ENCODE data around the gene VPS52. TPM values are rescaled to one million over a fixed set of nuclear protein-coding genes. Genes with fewer than 3 reads are reported as not detected.

Gene VPS52
- total RNA-seq, 1 experiment from 2014 or later = 47.1 TPM

DNA sequence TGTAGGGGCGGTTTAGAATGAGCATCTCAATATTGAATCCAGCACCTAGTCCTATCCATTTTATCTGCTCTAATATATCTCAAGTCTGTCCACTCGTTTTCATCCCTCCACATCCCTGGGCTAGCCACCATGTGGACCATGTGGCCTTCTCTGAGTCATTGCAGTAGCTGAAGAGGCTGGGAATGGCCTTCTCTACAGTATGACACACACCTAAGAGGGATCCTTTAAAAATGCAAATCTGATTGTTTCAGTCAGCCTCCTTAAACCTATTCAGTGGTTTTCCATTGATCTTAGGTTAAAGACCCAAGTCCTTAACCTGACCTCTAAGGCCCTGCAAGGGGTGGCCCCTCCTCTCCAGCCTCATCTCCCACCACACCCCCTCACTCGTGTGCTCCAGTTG lies 54.0 kb downstream of the VPS52 start:
- Histone ChIP-seq H4K91ac (ENCODE audit: insufficient read length, low read depth, low read length) (no peak overlapping the region), H2BK5ac (ENCODE audit: insufficient read length, low read length) (no peak overlapping the region), H3K23me2 (ENCODE audit: insufficient read length, low read depth, low read length, poor library complexity, severe bottlenecking) (peaks cover 11% of the 10 kb centered on the region), H3K9ac (ENCODE audit: extremely low read depth, insufficient read length, low read length) (no peak overlapping the region), H4K5ac (ENCODE audit: insufficient read length, low read depth, low read length) (no peak overlapping the region), H3K23ac (ENCODE audit: insufficient read length, low read depth, low read length) (no peak overlapping the region), H3K27ac (ENCODE audit: insufficient read length, low read depth, low read length) (no peak overlapping the region), H3K4me1 (ENCODE audit: insufficient read depth, low read length) (no peaks in the 10 kb centered on the region), H2AFZ (ENCODE audit: low read length) (no peak overlapping the region), H3K4ac (ENCODE audit: low read depth, low read length) (no peak overlapping the region), H3K79me1 (ENCODE audit: insufficient read depth, low read depth, low read length, poor library complexity, severe bottlenecking) (no peaks in the 10 kb centered on the region), H3K4me2 (ENCODE audit: insufficient read depth, insufficient read length, low read length) (no peak overlapping the region), H2BK15ac (ENCODE audit: low read depth, low read length) (no peak overlapping the region), H3K79me2 (ENCODE audit: insufficient read depth, low read length) (no peaks in the 10 kb centered on the region), H4K20me1 (ENCODE audit: control insufficient read depth, insufficient read depth, insufficient read length) (no peaks in the 10 kb centered on the region), H3K18ac (ENCODE audit: insufficient read length, low read depth, low read length) (no peak overlapping the region), H2BK12ac (ENCODE audit: insufficient read length, low read depth, low read length) (no peak overlapping the region), H3K56ac (ENCODE audit: insufficient read length, low read depth, low read length) (no peak overlapping the region), H2BK20ac (ENCODE audit: low read depth, low read length, poor library complexity, severe bottlenecking) (no peak overlapping the region), H4K8ac (replicated peaks; ENCODE audit: insufficient read length, low read depth, low read length) (no peak overlapping the region), H2BK120ac (ENCODE audit: low read depth, low read length, poor library complexity, severe bottlenecking) (no peak overlapping the region), H3K27me3 (ENCODE audit: insufficient read depth, low read length) (peaks cover 55% of the 10 kb centered on the region), H3K9me3 (ENCODE audit: control insufficient read depth, low read depth, low read length) (no peaks in the 10 kb centered on the region), H2AK5ac (ENCODE audit: insufficient read length, low read length) (no peak overlapping the region), H3K14ac (ENCODE audit: insufficient read depth, low read length) (no peak overlapping the region), H3T11ph (ENCODE audit: low read length) (no peak overlapping the region)
- peaks cover 100% of the 10 kb centered on the region for H3K27me3 Mint-ChIP-seq (ENCODE audit: low read depth)
- H3K9me3 Mint-ChIP-seq = peaks cover 0 to 7% of the 10 kb centered on the region in 2 experiments; a peak in 2 of 5 replicates
- no peaks in the 10 kb centered on the region; a peak in 2 of 7 replicates for H3K36me3 Mint-ChIP-seq (ENCODE audit: insufficient read depth in 1 of 3, low read depth in 3 of 3)
- no peak overlapping the region; a peak in 2 of 7 replicates for H3K27ac Mint-ChIP-seq
- WGBS (ENCODE audit: extremely low coverage, insufficient read length, low lambda C conversion rate) = no CpG with 5 or more reads among the region's 3 CpGs
- no peak overlapping the region for H3K4me3 Mint-ChIP-seq
- DNase-seq = no peak
- H3K4me1 Mint-ChIP-seq = peaks cover 25 to 29% of the 10 kb centered on the region in 2 experiments
- TF ChIP-seq, protein P1, sequence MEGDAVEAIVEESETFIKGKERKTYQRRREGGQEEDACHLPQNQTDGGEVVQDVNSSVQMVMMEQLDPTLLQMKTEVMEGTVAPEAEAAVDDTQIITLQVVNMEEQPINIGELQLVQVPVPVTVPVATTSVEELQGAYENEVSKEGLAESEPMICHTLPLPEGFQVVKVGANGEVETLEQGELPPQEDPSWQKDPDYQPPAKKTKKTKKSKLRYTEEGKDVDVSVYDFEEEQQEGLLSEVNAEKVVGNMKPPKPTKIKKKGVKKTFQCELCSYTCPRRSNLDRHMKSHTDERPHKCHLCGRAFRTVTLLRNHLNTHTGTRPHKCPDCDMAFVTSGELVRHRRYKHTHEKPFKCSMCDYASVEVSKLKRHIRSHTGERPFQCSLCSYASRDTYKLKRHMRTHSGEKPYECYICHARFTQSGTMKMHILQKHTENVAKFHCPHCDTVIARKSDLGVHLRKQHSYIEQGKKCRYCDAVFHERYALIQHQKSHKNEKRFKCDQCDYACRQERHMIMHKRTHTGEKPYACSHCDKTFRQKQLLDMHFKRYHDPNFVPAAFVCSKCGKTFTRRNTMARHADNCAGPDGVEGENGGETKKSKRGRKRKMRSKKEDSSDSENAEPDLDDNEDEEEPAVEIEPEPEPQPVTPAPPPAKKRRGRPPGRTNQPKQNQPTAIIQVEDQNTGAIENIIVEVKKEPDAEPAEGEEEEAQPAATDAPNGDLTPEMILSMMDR (conservative IDR thresholded peaks at IDR 0.05) = no peak
